ENCODE measurements around the gene TAMALIN. TPM values are rescaled to one million over a fixed set of nuclear protein-coding genes. Genes with fewer than 3 reads are reported as not detected.

Gene TAMALIN
- polyA plus RNA-seq, 3 donors: 0.63 to 118 (median 1.6) TPM

DNA sequence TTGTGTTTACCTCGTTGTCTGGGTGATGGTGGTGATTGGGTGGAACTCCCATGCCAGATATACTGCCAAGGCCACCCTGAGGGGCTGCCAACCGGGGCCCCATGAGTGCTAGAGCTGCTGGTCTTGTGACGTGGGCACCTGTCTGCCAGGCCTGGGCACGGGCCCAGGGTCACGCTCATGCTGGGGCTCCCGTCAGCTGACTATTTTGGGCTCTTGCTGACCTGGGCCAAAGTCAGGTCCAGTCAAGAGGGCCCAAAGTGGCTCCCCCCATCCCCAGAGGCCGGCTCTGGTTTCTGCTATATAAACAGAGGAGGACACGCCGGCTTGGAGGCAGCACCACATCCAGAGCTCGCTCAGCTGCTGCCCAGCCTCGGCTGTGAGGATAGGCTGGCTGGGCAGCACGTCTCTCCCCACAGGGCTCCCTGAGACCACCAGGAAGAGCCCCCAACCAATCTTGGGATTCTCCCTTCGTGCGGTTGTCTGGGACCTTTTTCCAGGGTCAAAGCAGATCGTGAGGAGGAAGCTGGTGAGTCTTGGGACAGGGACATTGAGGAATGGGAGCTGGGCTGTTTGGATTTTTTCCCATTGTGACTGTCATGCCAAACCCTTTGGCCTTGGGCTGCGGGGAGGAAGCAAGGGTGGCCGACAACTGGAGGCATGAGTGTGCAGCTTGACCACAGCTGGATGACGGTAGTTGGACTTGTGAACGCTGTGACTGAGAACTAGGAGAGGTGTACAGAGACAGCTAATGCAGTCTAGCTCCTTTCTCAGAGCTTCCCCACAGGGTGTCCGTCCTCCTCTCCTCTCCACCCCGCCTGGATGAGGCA, 36.9 kb downstream of the TAMALIN start:
- no peaks in the 10 kb centered on the region for H3K9me3 ChIP-seq (replicated peaks in 1 of 2; ENCODE audit: control insufficient read depth in 1 of 2, insufficient read depth in 1 of 2, low read length in 2 of 2)
- no peak overlapping the region for H2AFZ ChIP-seq (ENCODE audit: insufficient read depth, low read depth, low read length, poor library complexity, severe bottlenecking)
- no peak overlapping the region for H3K27ac ChIP-seq (ENCODE audit: low read depth in 1 of 2, low read length in 2 of 2)
- H3K79me2 ChIP-seq (ENCODE audit: insufficient read depth, low read length): no peaks in the 10 kb centered on the region
- intact Hi-C loops (cut with micrococcal nuclease): no loop called here
- Mint-ChIP-seq H3K4me3 (no peak overlapping the region), H3K27me3 (ENCODE audit: low read depth in 3 of 3) (peaks cover 7 to 24% (median 16%) of the 10 kb centered on the region in 3 donors), H3K27ac (peak overlapping the region in 4 of 7 donors; percentile 8 to 77 (median 40)), H3K4me1 (peaks cover 55% of the 10 kb centered on the region), H3K36me3 (peaks cover 4 to 10% of the 10 kb centered on the region in 2 donors), H3K9me3 (no peaks in the 10 kb centered on the region)
- no peaks in the 10 kb centered on the region for H3K27me3 ChIP-seq (ENCODE audit: control insufficient read depth in 2 of 2, insufficient read depth in 2 of 2, low read length in 2 of 2)
- no peak overlapping the region for H3K4me3 ChIP-seq (replicated peaks in 1 of 3; ENCODE audit: low read depth in 2 of 3, low read length in 3 of 3)
- DNase-seq: no peak
- H4K20me1 ChIP-seq (ENCODE audit: insufficient read depth, low read length): no peaks in the 10 kb centered on the region
- no peak overlapping the region for H3K9ac ChIP-seq (ENCODE audit: insufficient read depth, low read length, poor library complexity, severe bottlenecking)
- no peak overlapping the region for H3K4me2 ChIP-seq (replicated peaks; ENCODE audit: extremely low read depth, low read length, poor library complexity, severe bottlenecking)
- TF ChIP-seq, protein P1, sequence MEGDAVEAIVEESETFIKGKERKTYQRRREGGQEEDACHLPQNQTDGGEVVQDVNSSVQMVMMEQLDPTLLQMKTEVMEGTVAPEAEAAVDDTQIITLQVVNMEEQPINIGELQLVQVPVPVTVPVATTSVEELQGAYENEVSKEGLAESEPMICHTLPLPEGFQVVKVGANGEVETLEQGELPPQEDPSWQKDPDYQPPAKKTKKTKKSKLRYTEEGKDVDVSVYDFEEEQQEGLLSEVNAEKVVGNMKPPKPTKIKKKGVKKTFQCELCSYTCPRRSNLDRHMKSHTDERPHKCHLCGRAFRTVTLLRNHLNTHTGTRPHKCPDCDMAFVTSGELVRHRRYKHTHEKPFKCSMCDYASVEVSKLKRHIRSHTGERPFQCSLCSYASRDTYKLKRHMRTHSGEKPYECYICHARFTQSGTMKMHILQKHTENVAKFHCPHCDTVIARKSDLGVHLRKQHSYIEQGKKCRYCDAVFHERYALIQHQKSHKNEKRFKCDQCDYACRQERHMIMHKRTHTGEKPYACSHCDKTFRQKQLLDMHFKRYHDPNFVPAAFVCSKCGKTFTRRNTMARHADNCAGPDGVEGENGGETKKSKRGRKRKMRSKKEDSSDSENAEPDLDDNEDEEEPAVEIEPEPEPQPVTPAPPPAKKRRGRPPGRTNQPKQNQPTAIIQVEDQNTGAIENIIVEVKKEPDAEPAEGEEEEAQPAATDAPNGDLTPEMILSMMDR (IDR thresholded peaks at IDR 0.05): no peak
- H3K4me1 ChIP-seq (ENCODE audit: control insufficient read depth in 1 of 2, insufficient read depth in 2 of 2, low read length in 2 of 2): peaks cover 26 to 56% of the 10 kb centered on the region in 2 donors
- H3K36me3 ChIP-seq (replicated peaks in 1 of 2; ENCODE audit: control insufficient read depth in 1 of 2, insufficient read depth in 2 of 2, low read length in 2 of 2): no peaks in the 10 kb centered on the region
- 88% methylated on average over 17 of the region's 21 CpGs for WGBS (ENCODE audit: insufficient coverage)

DNA sequence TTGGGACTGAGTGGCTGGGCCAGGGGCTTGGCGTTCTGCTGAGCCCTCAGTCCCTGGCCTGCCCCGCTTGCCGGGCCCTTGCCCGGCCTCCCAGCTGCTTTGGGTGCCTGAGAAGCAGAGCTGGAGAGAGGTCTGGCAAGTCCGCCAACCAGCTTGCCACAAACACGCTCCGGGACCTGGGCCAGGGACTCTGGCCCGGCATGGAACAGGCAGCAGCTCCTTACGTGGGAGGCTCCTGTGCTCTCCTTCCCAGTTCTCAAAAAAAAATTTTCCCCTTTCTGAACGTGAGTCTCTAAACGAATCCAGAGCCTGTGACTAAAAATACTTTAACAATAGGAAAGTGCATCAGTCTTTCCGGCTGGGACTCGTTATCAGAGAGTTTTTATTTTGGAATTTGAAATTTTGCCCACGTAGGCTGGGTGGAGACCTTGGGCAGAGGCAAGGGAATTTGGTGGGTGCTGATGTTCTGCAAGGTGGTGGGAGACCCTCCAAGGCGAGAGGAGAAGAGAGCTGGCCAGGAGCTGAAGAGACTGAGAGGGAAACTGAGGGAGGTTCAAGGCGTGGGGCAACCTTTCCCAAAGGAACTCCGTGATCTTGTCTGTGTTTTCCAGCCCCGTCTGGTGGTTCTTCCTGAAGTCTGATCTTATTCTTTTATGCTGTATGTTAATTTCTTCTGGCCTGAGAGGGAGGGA, 37.7 kb downstream of the TAMALIN start:
- H4K20me1 ChIP-seq (ENCODE audit: insufficient read depth, low read length): no peaks in the 10 kb centered on the region
- H3K4me2 ChIP-seq (replicated peaks; ENCODE audit: extremely low read depth, low read length, poor library complexity, severe bottlenecking): no peak overlapping the region
- peaks cover 54% of the 10 kb centered on the region for H3K4me1 Mint-ChIP-seq
- H3K4me3 ChIP-seq (replicated peaks in 1 of 3; ENCODE audit: low read depth in 2 of 3, low read length in 3 of 3): no peak overlapping the region
- intact Hi-C loops (cut with micrococcal nuclease): no loop called here
- H2AFZ ChIP-seq (ENCODE audit: insufficient read depth, low read depth, low read length, poor library complexity, severe bottlenecking): no peak overlapping the region
- DNase-seq: no peak
- no peak overlapping the region for H3K4me3 Mint-ChIP-seq
- no peaks in the 10 kb centered on the region for H3K9me3 ChIP-seq (replicated peaks in 1 of 2; ENCODE audit: control insufficient read depth in 1 of 2, insufficient read depth in 1 of 2, low read length in 2 of 2)
- no peaks in the 10 kb centered on the region for H3K79me2 ChIP-seq (ENCODE audit: insufficient read depth, low read length)
- H3K36me3 ChIP-seq (replicated peaks in 1 of 2; ENCODE audit: control insufficient read depth in 1 of 2, insufficient read depth in 2 of 2, low read length in 2 of 2): no peaks in the 10 kb centered on the region
- peaks cover 24 to 58% of the 10 kb centered on the region in 2 donors for H3K4me1 ChIP-seq (ENCODE audit: control insufficient read depth in 1 of 2, insufficient read depth in 2 of 2, low read length in 2 of 2)
- peak overlapping the region in 3 of 7 donors; percentile 69 to 83 (median 71) for H3K27ac Mint-ChIP-seq
- H3K27me3 ChIP-seq (ENCODE audit: control insufficient read depth in 2 of 2, insufficient read depth in 2 of 2, low read length in 2 of 2): no peaks in the 10 kb centered on the region
- peaks cover 7 to 15% of the 10 kb centered on the region in 2 donors for H3K36me3 Mint-ChIP-seq
- peaks cover 9 to 29% (median 18%) of the 10 kb centered on the region in 3 donors for H3K27me3 Mint-ChIP-seq (ENCODE audit: low read depth in 3 of 3)
- no peak overlapping the region for H3K27ac ChIP-seq (ENCODE audit: low read depth in 1 of 2, low read length in 2 of 2)
- H3K9ac ChIP-seq (ENCODE audit: insufficient read depth, low read length, poor library complexity, severe bottlenecking): no peak overlapping the region
- TF ChIP-seq, protein P1 (IDR thresholded peaks at IDR 0.05): no peak
- WGBS (ENCODE audit: insufficient coverage): 90% methylated on average over 18 of the region's 18 CpGs
- H3K9me3 Mint-ChIP-seq: peaks cover 0 to under 1% (median 0%) of the 10 kb centered on the region in 7 donors
